H1 (cell line): Measurements from ENCODE around the gene NAXE. TPM values are rescaled to one million over a fixed set of nuclear protein-coding genes. Genes with fewer than 3 reads are reported as not detected.

Experiments
- CTCF ChIA-PET: fragments of 300-600 bp; sonication (Branson Sonifier 250); formaldehyde crosslinking; loops from one replicate; lab custom pipeline; 2021; ENCODE audit not compliant: partially characterized antibody; lab: Charles Lee
- POLR2A ChIA-PET: fragments of 300-600 bp; sonication (Branson Sonifier 250); formaldehyde crosslinking; loops from one replicate; lab custom pipeline; 2021; ENCODE audit warnings: inconsistent platforms; ENCODE audit not compliant: partially characterized antibody; lab: Charles Lee
- DNase-seq, 2 experiments: peaks; one replicate each; pipeline versions ENCODE4 v3.0.0 to v3.0.0-alpha.2; 2010 to 2022; ENCODE audit warnings: low spot score in 2 of 2, low read depth in 1 of 2, mixed read lengths in 1 of 2
- FAIRE-seq: peaks from 2 replicates; lab custom pipeline; 2011; peaks lifted over from hg19 to GRCh38; lab: Jason Lieb, UNC
- H2AFZ ChIP-seq: 2 replicates; pipeline ENCODE4 v1.8.1; 2012; ENCODE audit warnings: low read length, inconsistent platforms
- H2AK5ac ChIP-seq: 2 replicates; pipeline ENCODE4 v1.6.1; 2013; ENCODE audit warnings: low read depth, low read length
- H2BK120ac ChIP-seq: replicated peaks from 2 replicates; pipeline ENCODE3; 2013; ENCODE audit warnings: low read depth, low read length, inconsistent platforms
- H2BK12ac ChIP-seq: 2 replicates; pipeline ENCODE4 v1.6.1; 2013; ENCODE audit warnings: low read depth, low read length
- H2BK15ac ChIP-seq: 2 replicates; pipeline ENCODE4 v1.6.1; 2013; ENCODE audit warnings: low read length
- H2BK20ac ChIP-seq: 2 replicates; pipeline ENCODE4 v1.6.1; 2013; ENCODE audit warnings: low read length
- H2BK5ac ChIP-seq: 2 replicates; pipeline ENCODE4 v1.6.1; 2013; ENCODE audit warnings: low read depth, low read length
- H3K14ac ChIP-seq: 2 replicates; pipeline ENCODE4 v1.6.1; 2013; ENCODE audit warnings: inconsistent platforms; ENCODE audit not compliant: insufficient read length
- H3K18ac ChIP-seq: 2 replicates; pipeline ENCODE4 v1.6.1; 2013; ENCODE audit warnings: low read length; ENCODE audit errors: extremely low read depth
- H3K23ac ChIP-seq: 2 replicates; pipeline ENCODE4 v1.6.1; 2013; ENCODE audit warnings: inconsistent platforms; ENCODE audit not compliant: insufficient read length
- H3K23me2 ChIP-seq: 2 replicates; pipeline ENCODE4 v1.6.1; 2013; ENCODE audit warnings: low read depth, low read length
- H3K27ac ChIP-seq: 2 replicates; pipeline ENCODE4 v1.6.1; 2011; ENCODE audit warnings: low read depth, low read length, inconsistent platforms
- H3K27me3 ChIP-seq, 4 experiments: replicated peaks in 1 of 4; 1 replicate in 1 of 4; 2 replicates in 3 of 4; pipeline versions ENCODE4 v1.6.1 to v1.8.1; 2011 to 2013; ENCODE audit warnings: low read length in 3 of 4, mild to moderate bottlenecking in 3 of 4, inconsistent platforms in 2 of 4, mixed read lengths in 2 of 4, moderate library complexity in 1 of 4; ENCODE audit not compliant: control insufficient read depth in 3 of 4, insufficient read depth in 3 of 4; ENCODE audit errors: extremely low read depth in 1 of 4
- H3K36me3 ChIP-seq, 4 experiments: 2 replicates each; pipeline versions ENCODE4 v1.6.1 to v1.8.1; 2011 to 2013; ENCODE audit warnings: mild to moderate bottlenecking in 4 of 4, low read length in 3 of 4, moderate library complexity in 2 of 4, control low read depth in 1 of 4, inconsistent platforms in 1 of 4; ENCODE audit not compliant: insufficient read depth in 4 of 4, control insufficient read depth in 2 of 4
- H3K4ac ChIP-seq: replicated peaks from 2 replicates; pipeline ENCODE3; 2013; ENCODE audit warnings: low read length, low read depth, mixed read lengths, inconsistent platforms; ENCODE audit not compliant: insufficient read length
- H3K4me1 ChIP-seq, 4 experiments: replicated peaks in 1 of 4; 1 replicate in 1 of 4; 2 replicates in 3 of 4; pipeline versions ENCODE4 v1.6.1 to v1.8.1; 2011 to 2013; ENCODE audit warnings: low read length in 3 of 4, inconsistent platforms in 2 of 4, mixed read lengths in 1 of 4; ENCODE audit not compliant: insufficient read depth in 4 of 4, control insufficient read depth in 3 of 4
- H3K4me2 ChIP-seq, 2 experiments: 2 replicates each; pipeline versions ENCODE4 v1.6.1 to v1.8.1; 2011 to 2013; ENCODE audit warnings: low read depth in 2 of 2, low read length in 2 of 2, control low read depth in 1 of 2, inconsistent platforms in 1 of 2, mild to moderate bottlenecking in 1 of 2; ENCODE audit not compliant: insufficient read depth in 1 of 2
- H3K4me3 ChIP-seq, 4 experiments: fragments of 200-600, 300-600 bp in 1 of 4; sonication (generic), shearing (Covaris generic), sonication (Bioruptor Twin) in 1 of 4; 2 replicates each; pipeline versions ENCODE4 v1.5.1 to v1.8.1; 2011 to 2016; ENCODE audit warnings: low read length in 4 of 4, low read depth in 3 of 4, control low read depth in 2 of 4, inconsistent platforms in 2 of 4, mild to moderate bottlenecking in 2 of 4, mixed read lengths in 1 of 4, moderate library complexity in 1 of 4; ENCODE audit not compliant: insufficient read depth in 2 of 4; ENCODE audit errors: extremely low read depth in 1 of 4
- H3K56ac ChIP-seq: replicated peaks from 2 replicates; pipeline ENCODE3; 2013; ENCODE audit warnings: low read depth, mild to moderate bottlenecking, mixed read lengths, low read length, inconsistent platforms; ENCODE audit not compliant: insufficient read length
- H3K79me1 ChIP-seq: 2 replicates; pipeline ENCODE4 v1.6.1; 2013; ENCODE audit warnings: low read depth, low read length, control low read depth
- H3K79me2 ChIP-seq, 2 experiments: 2 replicates each; pipeline versions ENCODE4 v1.6.1 to v1.8.1; 2012 to 2013; ENCODE audit warnings: low read length in 2 of 2, mild to moderate bottlenecking in 2 of 2, inconsistent platforms in 1 of 2; ENCODE audit not compliant: insufficient read depth in 2 of 2, control insufficient read depth in 1 of 2
- H3K9ac ChIP-seq, 4 experiments: replicated peaks in 1 of 4; 1 replicate in 1 of 4; 2 replicates in 3 of 4; pipeline versions ENCODE4 v1.6.1 to v1.8.1; 2011 to 2013; ENCODE audit warnings: low read depth in 3 of 4, low read length in 3 of 4, control low read depth in 2 of 4, mild to moderate bottlenecking in 2 of 4, moderate library complexity in 2 of 4, inconsistent platforms in 1 of 4; ENCODE audit errors: extremely low read depth in 1 of 4
- H3K9me3 ChIP-seq, 2 experiments: 2 replicates each; pipeline versions ENCODE4 v1.6.1 to v1.8.1; 2012 to 2013; ENCODE audit warnings: mild to moderate bottlenecking in 2 of 2, moderate library complexity in 2 of 2, control low read depth in 1 of 2, inconsistent platforms in 1 of 2, low read depth in 1 of 2, low read length in 1 of 2, mixed read lengths in 1 of 2; ENCODE audit not compliant: insufficient read depth in 2 of 2
- H4K20me1 ChIP-seq, 2 experiments: replicated peaks in 1 of 2; 2 replicates each; pipeline versions ENCODE3 to v1.8.1; 2011 to 2013; ENCODE audit warnings: inconsistent platforms in 2 of 2, low read length in 2 of 2, mild to moderate bottlenecking in 1 of 2; ENCODE audit not compliant: insufficient read depth in 2 of 2, control insufficient read depth in 1 of 2
- H4K5ac ChIP-seq: 2 replicates; pipeline ENCODE4 v1.6.1; 2013; ENCODE audit warnings: low read length, low read depth, mixed read lengths, inconsistent platforms; ENCODE audit not compliant: insufficient read length
- H4K8ac ChIP-seq: 2 replicates; pipeline ENCODE4 v1.8.0; 2013; ENCODE audit warnings: mild to moderate bottlenecking, moderate library complexity, low read length, inconsistent platforms; ENCODE audit not compliant: insufficient read depth; ENCODE audit errors: extremely low read depth
- H4K91ac ChIP-seq: replicated peaks from 2 replicates; pipeline ENCODE3; 2013; ENCODE audit warnings: low read length, mixed read lengths, inconsistent platforms; ENCODE audit not compliant: insufficient read length
- ATF2 ChIP-seq: IDR thresholded peaks from 2 replicates; pipeline ENCODE4 v1.6.1; 2012; ENCODE audit warnings: low read length, inconsistent platforms
- BRCA1 ChIP-seq: IDR thresholded peaks from 2 replicates; pipeline ENCODE4 v1.6.1; 2012; ENCODE audit warnings: low read depth, low read length, improper control_type of control experiment
- CHD2 ChIP-seq: IDR thresholded peaks from 2 replicates; pipeline ENCODE4 v1.6.1; 2012; ENCODE audit warnings: low read length, improper control_type of control experiment
- GABPA ChIP-seq: IDR thresholded peaks from 2 replicates; pipeline ENCODE4 v1.6.1; 2011; ENCODE audit warnings: mild to moderate bottlenecking, low read length, moderate library complexity, borderline replicate concordance; ENCODE audit not compliant: insufficient read depth
- JUND ChIP-seq: IDR thresholded peaks from 2 replicates; pipeline ENCODE4 v1.6.1; 2011; ENCODE audit warnings: mild to moderate bottlenecking, improper control_type of control experiment, low read length
- KDM4A ChIP-seq: IDR thresholded peaks from one replicate; pipeline ENCODE4 v1.7.1; 2012; ENCODE audit warnings: low read depth, mild to moderate bottlenecking, moderate library complexity, low read length, inconsistent platforms; ENCODE audit not compliant: severe bottlenecking
- MAFK ChIP-seq: IDR thresholded peaks from 2 replicates; pipeline ENCODE4 v1.6.1; 2012; ENCODE audit warnings: low read depth, mild to moderate bottlenecking, improper control_type of control experiment, low read length
- NANOG ChIP-seq: IDR thresholded peaks from 2 replicates; pipeline ENCODE4 v1.6.1; 2011; ENCODE audit warnings: low read length, low read depth, mild to moderate bottlenecking, inconsistent platforms; ENCODE audit not compliant: insufficient read depth, poor library complexity, severe bottlenecking
- SAP30 ChIP-seq: fragments of 300-600 bp; sonication (generic); IDR thresholded peaks from 2 replicates; pipeline ENCODE4 v1.7.1; 2012; ENCODE audit warnings: low read length, moderate library complexity, mild to moderate bottlenecking, inconsistent platforms; ENCODE audit not compliant: insufficient read depth, insufficient replicate concordance
- SP4 ChIP-seq: IDR thresholded peaks from 2 replicates; pipeline ENCODE4 v1.6.1; 2012; ENCODE audit warnings: low read length, inconsistent platforms
- ZNF274 ChIP-seq: IDR thresholded peaks from 2 replicates; pipeline ENCODE4 v1.7.0; 2012; ENCODE audit warnings: low read length, borderline replicate concordance; ENCODE audit errors: extremely low read depth
- WGBS, 2 experiments: shearing (Covaris generic) in 1 of 2; methylation state at CpG; one replicate each; pipeline versions ENCODE4 v1.1.6 to v1.1.7; 2013 to 2015; ENCODE audit warnings: low lambda C conversion rate in 2 of 2, mixed read lengths in 2 of 2, inconsistent platforms in 1 of 2, low coverage in 1 of 2, missing lambda C conversion rate in 1 of 2; ENCODE audit not compliant: insufficient replicate concordance in 2 of 2, insufficient coverage in 1 of 2, insufficient read length in 1 of 2; ENCODE audit errors: extremely low coverage in 1 of 2, missing lambda C conversion rate in 1 of 2; 5-methylcytosine and 5-hydroxymethylcytosine counted together
- polyA plus RNA-seq, 7 experiments: library from polyadenylated mRNA; depleted of rRNA in 3 of 7; stranded (reverse) in 5 of 7; unstranded in 2 of 7; fragments of >200 nt in 5 of 7; fragments of 200-250 nt in 2 of 7; gene quantifications; 1 replicate in 5 of 7; 2 replicates in 1 of 7; 4 replicates in 1 of 7; pipeline versions ENCODE4 v1.2.1 to v1.2.3, GENCODE V29; 2011 to 2013; ENCODE audit warnings: missing spikeins in 2 of 7, mixed read lengths in 2 of 7
- total RNA-seq: library from RNA; stranded (reverse); fragmentation: NEBNext Ultra II Directional; extraction: Animal tissue kit (Norgen Biotek cat#: 25700); gene quantifications from 2 replicates; pipeline ENCODE4 v1.2.1, GENCODE V29; 2021

Gene NAXE
- total and polyA plus RNA-seq, 2 of the 8 experiments (the other 6 are each of a cell fraction or from before 2014, with no cell fraction given), result 73.1 to 74.3 TPM

DNA sequence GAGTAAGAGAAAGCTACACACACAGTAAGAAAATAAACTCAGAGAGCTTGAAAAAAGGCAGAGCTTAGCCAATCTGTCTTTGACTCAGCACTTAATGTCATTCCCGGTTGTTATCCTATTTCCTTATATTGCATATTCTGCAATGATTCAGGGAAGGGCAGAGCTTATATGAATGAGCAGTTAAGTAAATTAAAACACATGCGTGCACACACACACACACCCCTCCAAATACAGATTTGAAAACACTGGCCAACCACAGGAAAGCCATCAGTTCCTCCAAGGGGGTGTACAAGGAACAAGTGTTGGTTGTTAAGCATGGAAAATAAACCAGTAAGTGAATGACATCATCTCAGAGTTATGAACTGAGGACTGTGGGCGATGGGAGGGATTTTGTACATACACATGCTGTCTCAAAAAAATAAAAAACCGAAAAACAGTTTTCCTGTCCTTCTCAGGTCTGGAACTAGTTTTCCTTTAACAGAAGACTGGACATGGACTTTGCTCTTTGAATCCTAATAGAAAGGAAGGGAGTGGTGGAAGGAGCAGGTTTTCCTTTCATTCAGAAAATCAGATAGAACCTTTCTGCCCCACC, 20.2 kb upstream of the NAXE start:
- H3K4me3 ChIP-seq, result peak overlapping the region; percentile 86 to 92 (median 89); a peak in 7 of 8 replicates
- no peaks in the 10 kb centered on the region; a peak in 1 of 7 replicates for H3K4me1 ChIP-seq
- H3K9me3 ChIP-seq, result no peaks in the 10 kb centered on the region
- 82% methylated on average over 4 of the region's 4 CpGs; no CpG with 5 or more reads in 1 of the 2 experiments for WGBS, 2 experiments
- no peak for FAIRE-seq
- ChIA-PET POLR2A (interaction anchor here (0.7 to 1.4 kb wide), 3 partner anchors 10 to 29 kb away, joined by 3 read pairs; partner anchors contain the start of gene NAXE), CTCF (interaction anchor here (0.6 to 1.7 kb wide), 11 partner anchors 31 to 155 kb away, joined by 3 to 5 read pairs (median 3); no protein-coding TSS in a partner anchor)
- no peak for DNase-seq
- H3K23ac ChIP-seq, result no peak overlapping the region
- no peaks in the 10 kb centered on the region for H4K20me1 ChIP-seq
- no peak overlapping the region for H3K27ac ChIP-seq
- H2BK120ac ChIP-seq, result no peak overlapping the region
- no peak overlapping the region for H2AFZ ChIP-seq
- H3K9ac ChIP-seq, result peak overlapping the region in 2 of 4 experiments; percentile 50 to 55; a peak in 4 of 7 replicates
- peak overlapping the region; percentile 68 to 92 for H3K4me2 ChIP-seq
- no peak overlapping the region for H2BK12ac ChIP-seq
- H4K8ac ChIP-seq, result no peak overlapping the region
- no peak overlapping the region for H4K5ac ChIP-seq
- no peak overlapping the region for H3K14ac ChIP-seq
- 0 out of 8 replicates have a peak, but pooled peaks cover 0 to 3% (median 0%) of the 10 kb centered on the region in 4 experiments for H3K36me3 ChIP-seq
- H3K56ac ChIP-seq, result no peak overlapping the region
- no peak overlapping the region for H4K91ac ChIP-seq
- H2BK5ac ChIP-seq, result no peak overlapping the region
- 0 out of 4 replicates have a peak, but pooled peaks cover 0 to 5% of the 10 kb centered on the region in 2 experiments for H3K79me2 ChIP-seq
- H2AK5ac ChIP-seq, result no peak overlapping the region
- no peaks in the 10 kb centered on the region; the same call in 1 of the 2 replicates for H3K79me1 ChIP-seq
- H3K23me2 ChIP-seq, result peaks cover 3% of the 10 kb centered on the region; the same call in 1 of the 2 replicates
- no peak overlapping the region for H3K18ac ChIP-seq
- H3K4ac ChIP-seq, result no peak overlapping the region
- no peak overlapping the region for H2BK15ac ChIP-seq
- no peaks in the 10 kb centered on the region for H3K27me3 ChIP-seq
- H2BK20ac ChIP-seq, result no peak overlapping the region
- TF ChIP-seq ATF2, result no peak
- no peak for TF ChIP-seq ZNF274
- no peak for TF ChIP-seq NANOG
- no peak for TF ChIP-seq GABPA
- TF ChIP-seq MAFK, result no peak
- no peak for TF ChIP-seq JUND
- TF ChIP-seq BRCA1, result no peak
- TF ChIP-seq SP4, result no peak
- no peak for TF ChIP-seq SAP30
- no peak for TF ChIP-seq CHD2
- TF ChIP-seq KDM4A, result no peak
